HS-5 (cell line): Measurements from ENCODE around the gene FHIP1B.
A peak's percentile ranks its signal among the peaks of the same experiment; 100 is the strongest.

Source experiments
- DNase-seq: peaks from one replicate; pipeline ENCODE4 v3.0.0-alpha.2; 2012; ENCODE audit warnings: low read depth

The FHIP1B gene

DNA sequence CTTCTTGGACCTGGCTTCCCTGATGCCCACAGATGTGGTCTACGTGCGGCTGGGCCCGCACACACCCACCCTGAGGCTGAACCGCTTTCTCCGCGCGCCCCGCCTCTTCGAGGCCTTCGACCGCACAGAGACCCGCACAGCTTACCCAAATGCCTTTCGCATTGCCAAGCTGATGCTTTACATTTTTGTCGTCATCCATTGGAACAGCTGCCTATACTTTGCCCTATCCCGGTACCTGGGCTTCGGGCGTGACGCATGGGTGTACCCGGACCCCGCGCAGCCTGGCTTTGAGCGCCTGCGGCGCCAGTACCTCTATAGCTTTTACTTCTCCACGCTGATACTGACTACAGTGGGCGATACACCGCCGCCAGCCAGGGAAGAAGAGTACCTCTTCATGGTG is 5.7 kb upstream of the FHIP1B start:
- no peak for DNase-seq

DNA sequence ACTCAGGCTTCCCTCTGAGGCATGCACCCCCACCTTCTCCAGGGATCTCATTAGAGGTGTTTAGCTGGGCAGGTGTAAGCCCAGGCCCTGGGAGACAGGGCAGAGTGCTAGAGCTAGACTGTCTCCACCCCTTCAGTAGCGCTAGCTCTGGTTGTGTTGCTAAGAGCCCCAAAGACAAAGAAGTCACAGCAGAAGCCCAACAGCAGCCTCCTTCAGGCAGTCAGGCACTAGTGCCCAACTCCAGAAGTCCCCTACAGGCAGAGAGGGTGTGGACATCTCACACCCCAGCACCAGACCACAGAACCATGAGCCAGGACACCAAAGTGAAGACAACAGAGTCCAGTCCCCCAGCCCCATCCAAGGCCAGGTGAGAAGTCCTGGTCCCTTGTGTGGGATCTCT is 4.5 kb upstream of the FHIP1B start, which contains the start of gene CNGA4:
Gene CNGA4 (plus strand): TSS at position 188 of the 400 bp plus-strand sequence. CDS start 118 bp downstream, at position 306.
- DNase-seq: no peak

DNA sequence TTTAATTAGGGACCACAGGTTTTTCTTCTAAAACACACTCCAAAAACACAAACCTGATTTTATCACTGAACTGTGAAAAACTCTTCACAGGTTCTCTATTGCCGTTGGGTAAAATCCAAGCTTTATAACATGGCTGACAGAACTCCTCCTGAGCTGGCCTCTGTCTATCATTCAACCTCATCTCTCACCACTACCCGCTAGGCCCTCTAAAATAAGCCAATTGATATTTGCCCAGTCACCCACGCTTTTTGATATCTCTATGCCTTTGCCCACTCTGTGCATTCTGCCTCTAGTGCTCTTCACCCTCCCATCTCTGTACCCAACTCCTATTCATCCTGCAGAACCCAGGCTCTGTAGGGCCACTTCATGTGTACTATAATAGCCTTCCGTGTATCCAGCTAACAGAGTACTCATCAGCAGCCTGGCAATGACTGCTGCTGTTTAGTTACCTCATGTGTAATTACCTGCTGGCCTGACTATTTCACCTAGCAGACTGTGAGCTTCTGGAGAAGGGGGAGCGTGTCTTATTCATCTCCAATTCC is 3.4 kb upstream of the FHIP1B start:
- no peak for DNase-seq

GRCh38 chr11:6237266-6237665 is 2.8 kb upstream of the FHIP1B start:
- no peak for DNase-seq

DNA sequence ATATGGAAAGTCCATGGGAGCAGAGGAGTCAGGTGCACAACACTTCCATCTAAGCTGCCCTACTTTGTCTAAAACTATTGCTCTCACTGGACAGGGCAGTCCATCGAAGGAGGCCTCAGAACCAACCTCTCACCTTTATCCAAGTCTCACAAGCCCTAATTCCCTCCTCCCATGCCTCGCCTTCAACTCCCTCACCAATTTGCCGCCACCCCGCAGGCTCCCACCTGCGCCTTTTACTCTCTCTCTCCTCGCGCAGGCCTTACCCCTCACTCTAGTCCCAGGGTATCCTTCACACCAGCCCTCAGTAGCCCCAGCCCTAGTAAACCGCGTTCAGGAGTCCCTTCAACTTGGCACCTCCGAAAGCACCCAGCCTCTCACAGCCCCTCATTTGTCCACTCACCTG is 451 bp downstream of the FHIP1B start:
- DNase-seq: no peak

- no peak for DNase-seq
Observed at GRCh38 chr11:6232899-6233298, 1.5 kb downstream of the FHIP1B start.

DNA sequence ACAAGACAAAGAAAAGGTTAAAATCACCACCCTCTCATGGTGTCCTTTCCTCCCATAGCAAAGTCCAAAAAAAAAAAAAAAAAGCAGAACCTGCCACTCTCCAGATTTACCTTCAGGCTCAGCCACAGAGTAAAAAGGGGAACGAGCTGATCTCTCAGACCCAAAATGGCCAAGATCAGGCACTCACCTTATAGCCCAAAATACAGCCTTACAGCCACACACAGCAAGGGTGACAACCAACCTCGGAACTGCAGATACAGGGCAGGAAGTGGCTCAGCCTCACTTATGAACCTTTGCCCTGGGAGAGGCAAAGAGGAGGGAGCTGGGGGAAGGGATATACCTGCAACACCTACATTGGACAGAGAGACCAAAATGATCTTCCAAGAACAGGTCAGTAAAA is 4.5 kb downstream of the FHIP1B start:
- DNase-seq: no peak

DNA sequence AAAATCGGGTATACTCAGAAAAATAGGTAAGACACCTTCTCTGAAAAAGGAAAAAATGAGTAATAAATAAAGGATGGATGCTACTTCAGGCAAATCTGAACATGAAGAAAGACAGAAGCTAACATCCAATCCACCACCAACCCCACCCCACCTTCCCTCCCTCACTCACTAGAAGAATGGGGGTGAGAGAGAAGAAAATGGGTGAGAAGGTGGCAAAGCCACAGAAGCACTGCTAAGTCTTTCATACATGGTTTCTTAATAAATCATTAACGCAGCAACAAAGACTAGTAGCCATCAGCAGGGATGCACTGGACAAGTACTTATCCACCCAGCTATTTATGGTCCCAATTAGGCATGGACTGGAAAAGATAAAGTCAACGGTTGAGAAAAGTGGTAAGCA is 5.9 kb downstream of the FHIP1B start:
- DNase-seq: no peak

GRCh38 chr11:6225896-6226295 is 8.5 kb downstream of the FHIP1B start:
- no peak for DNase-seq

GRCh38 chr11:6225024-6225423 is 9.4 kb downstream of the FHIP1B start:
- no peak for DNase-seq

- no peak for DNase-seq
Observed at GRCh38 chr11:6224421-6224820, 10.0 kb downstream of the FHIP1B start.

- no peak for DNase-seq
Observed at GRCh38 chr11:6223854-6224253, 10.6 kb downstream of the FHIP1B start.

DNA sequence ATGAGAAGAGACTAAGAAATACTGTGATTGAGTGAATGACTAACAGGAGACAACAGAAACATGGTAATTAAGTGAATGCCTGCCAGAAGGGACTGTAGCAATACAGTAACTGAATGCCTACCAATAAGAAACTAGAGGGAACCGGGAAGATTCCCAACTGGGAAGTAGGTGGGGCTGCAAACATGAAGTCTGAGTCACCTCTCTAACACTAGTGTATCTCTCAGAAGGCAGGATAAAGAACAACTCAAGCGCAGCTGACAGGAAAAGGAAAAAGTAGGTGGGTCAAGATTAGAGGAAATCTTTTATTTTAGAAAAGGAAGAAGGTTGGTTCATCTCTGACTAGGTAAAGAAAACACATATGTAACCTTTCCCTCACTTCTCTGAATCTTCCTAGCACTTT is 15.1 kb downstream of the FHIP1B start:
- peak; percentile 82 for DNase-seq

DNA sequence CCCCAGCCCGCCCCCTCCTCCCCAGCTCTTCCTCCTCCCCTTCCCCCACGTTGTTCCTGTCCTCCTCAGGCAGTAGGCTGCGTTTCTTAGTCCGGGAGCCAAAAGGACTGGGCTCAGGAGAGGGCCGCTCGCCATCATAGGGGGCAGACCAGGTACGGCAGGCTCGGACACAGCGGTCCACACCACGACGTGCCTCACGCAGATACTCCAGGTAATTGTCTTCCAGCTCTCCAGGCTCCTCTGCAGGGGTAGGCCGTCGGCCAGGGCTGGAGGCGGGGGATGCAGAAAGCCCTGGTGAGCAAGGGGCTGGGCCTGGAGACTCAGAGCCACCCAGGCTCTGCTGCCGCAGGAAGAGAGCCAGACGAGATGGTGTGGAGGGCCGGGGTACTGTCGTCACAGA is 16.7 kb downstream of the FHIP1B start:
- DNase-seq: no peak

DNA sequence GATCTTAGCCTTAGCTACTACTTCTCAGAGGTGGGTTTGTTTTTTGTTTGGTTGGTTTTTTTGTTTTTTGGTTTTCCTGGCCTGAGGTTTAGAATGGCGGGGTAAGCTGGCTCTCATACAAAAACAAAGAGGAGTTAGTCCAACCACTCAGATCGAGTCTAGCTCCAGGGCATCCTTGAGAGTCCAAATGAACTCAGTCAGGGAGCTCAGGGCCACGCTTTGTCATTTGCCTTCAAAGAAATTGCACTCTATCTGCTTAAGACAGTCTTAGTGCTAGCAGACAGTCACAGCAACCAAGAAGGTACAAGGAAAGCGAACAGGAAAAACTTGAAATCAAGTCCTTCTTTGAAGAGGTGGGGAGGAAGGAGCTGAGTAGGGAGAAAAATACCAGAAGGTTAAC is 17.9 kb downstream of the FHIP1B start:
- no peak for DNase-seq

- DNase-seq: no peak
Observed at GRCh38 chr11:6214530-6214929, 19.9 kb downstream of the FHIP1B start.

GRCh38 chr11:6210274-6210955 is 24.0 kb downstream of the FHIP1B start:
- no peak for DNase-seq

GRCh38 chr11:6209801-6210200 is 24.6 kb downstream of the FHIP1B start:
- no peak for DNase-seq

DNA sequence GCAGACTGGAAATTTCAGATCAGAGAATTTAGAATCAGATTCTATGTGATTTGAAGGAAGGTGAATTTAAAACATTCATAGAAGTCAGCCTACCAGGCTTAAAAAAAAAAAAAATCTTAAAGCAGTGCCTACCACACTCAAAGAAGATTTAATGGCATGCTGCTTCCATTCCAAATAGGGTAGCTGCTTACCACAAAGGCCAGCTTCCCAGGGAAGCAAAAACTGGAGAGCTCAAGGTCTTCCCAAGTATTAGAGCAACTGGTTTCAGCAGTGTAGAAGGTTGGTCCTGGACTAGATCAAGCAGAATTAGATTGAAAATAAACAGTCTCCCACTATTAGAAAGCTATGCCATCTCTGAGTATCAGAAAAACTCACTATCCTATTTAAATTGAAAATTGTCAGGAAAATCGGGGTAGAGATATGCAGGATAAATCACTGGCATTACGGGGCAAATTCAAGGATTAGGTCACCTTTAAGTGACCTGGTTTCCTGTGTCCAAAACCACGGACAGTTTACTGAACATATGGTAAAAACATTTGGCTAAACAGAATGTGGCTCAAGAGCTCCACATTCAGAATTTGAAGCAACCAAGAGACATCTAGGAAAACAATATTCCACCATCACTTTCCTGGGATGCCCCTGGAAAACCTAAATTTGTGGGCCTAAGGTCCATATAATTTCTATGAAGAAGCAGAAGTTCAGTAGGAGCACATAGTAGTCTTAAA is 27.8 kb downstream of the FHIP1B start:
- DNase-seq: no peak

DNA sequence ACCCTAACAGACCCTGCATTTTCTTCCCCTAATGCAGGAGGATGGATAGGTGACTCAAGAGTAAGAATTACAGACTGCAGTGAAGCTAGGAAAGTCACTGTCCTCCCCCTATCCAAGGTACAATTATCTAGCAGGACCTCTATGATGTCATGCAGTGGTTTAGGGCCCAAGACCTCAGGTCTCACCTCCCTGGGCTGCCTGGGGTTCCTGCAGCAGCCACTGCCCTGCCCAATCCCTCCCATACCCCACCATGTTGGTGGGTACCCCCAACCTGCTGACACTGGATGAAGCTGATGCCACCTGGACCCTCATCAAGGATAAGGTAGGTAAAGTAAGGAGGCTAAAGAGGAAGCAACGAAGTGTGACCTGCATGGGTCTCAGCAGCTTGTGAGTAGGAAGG is 29.1 kb downstream of the FHIP1B start, which contains the start of gene C11orf42:
Gene C11orf42 (plus strand): TSS at position 192 of the 400 bp plus-strand sequence. CDS start 59 bp downstream, at position 251.
- no peak for DNase-seq

- DNase-seq: no peak
Observed at GRCh38 chr11:6204706-6205105, 29.7 kb downstream of the FHIP1B start.

- no peak for DNase-seq
Observed at GRCh38 chr11:6203327-6203726, 31.1 kb downstream of the FHIP1B start.

- DNase-seq: no peak
Observed at GRCh38 chr11:6202041-6202440, 32.4 kb downstream of the FHIP1B start.
